GM18868 (cell line): ENCODE measurements around the gene TMEM41B.

Experiments
- ATAC-seq: cut with Tn5 transposase; IDR thresholded peaks from one replicate; pipeline ENCODE4 v1.9.1; 2021; ENCODE audit warnings: mild to moderate bottlenecking, moderate library complexity; ENCODE audit not compliant: unreplicated experiment

TMEM41B gene

DNA sequence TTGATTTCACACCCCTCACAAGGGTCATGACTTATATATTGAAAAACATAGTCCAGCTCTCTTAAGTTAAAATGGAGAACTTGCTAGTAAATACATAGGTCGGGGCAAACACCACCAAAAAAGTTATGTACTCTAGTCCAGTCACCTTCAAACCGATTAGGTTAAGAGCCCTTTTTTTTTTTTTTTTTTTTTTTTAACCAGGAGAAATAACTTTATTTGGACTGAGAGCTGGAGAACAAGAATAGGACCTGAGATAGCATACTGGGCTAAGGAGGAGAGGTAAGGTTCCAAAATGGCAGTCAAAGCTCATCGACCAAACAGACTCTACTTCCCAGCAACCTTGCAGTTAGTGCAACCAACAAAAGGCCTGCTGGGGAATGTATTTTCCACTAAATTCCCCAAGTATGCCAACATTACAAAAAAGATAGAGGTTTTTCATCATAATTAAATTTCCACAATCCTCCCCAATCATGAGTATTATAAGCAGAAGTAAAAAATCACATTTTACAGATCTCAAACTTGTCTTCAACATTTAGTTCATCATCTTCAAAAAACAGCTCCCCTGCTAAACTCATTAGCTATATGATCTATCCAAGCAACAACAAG is 3.8 kb downstream of the TMEM41B start:
- ATAC-seq = no peak

- no peak for ATAC-seq
These were observed 10.2 kb downstream of the TMEM41B start for GRCh38 chr11:9304178-9304577.

DNA sequence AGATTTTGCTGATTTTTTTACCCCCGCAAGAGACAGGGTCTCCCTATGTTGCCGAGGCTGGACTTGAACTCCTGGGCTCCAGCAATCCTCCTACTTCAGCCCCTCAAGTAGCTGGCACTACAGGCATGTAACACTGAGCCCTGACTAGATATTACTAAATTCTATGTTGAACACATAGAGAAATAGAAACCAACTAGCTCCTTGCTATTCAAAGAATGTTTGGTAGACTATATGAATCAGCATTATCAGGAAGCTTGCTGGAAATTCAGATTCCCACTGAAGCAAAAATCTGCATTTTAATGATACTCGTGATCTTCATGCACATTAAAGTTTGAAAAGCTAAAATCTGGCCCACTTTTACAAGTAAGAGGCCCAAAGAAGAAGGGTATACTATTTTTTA is 11.9 kb downstream of the TMEM41B start:
- ATAC-seq = no peak

- ATAC-seq = no peak
These were observed 12.7 kb downstream of the TMEM41B start for GRCh38 chr11:9301720-9302119.

GRCh38 chr11:9293646-9294045 is 20.7 kb downstream of the TMEM41B start:
- no peak for ATAC-seq

- no peak for ATAC-seq
These were observed 28.4 kb downstream of the TMEM41B start for GRCh38 chr11:9285850-9286587.

GRCh38 chr11:9280655-9281301 is 33.6 kb downstream of the TMEM41B start:
- ATAC-seq = peak; percentile 89

GRCh38 chr11:9277176-9277575 is 37.2 kb downstream of the TMEM41B start:
- ATAC-seq = no peak

DNA sequence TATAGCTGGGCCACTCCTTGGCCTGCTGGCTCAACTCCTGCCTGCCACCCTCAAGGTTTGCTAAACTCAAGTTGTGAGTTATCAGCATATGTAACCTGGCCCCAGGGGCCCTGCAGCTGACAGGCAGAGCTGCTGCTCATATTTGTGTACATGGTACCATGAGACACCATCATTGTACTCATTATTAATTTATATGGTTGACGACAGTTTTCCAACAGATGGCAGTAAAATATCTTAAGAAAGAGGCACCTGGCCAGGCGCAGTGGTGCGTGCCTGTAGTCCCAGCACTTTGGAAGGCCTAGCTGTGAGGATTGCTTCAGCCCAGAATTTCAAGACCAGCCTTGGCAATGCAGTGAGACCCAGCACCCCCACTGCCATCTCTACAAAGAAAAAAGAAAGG is 37.8 kb downstream of the TMEM41B start:
- ATAC-seq = no peak

GRCh38 chr11:9274499-9275258 is 39.7 kb downstream of the TMEM41B start:
- no peak for ATAC-seq

- no peak for ATAC-seq
These were observed 40.7 kb downstream of the TMEM41B start for GRCh38 chr11:9273376-9274336.

DNA sequence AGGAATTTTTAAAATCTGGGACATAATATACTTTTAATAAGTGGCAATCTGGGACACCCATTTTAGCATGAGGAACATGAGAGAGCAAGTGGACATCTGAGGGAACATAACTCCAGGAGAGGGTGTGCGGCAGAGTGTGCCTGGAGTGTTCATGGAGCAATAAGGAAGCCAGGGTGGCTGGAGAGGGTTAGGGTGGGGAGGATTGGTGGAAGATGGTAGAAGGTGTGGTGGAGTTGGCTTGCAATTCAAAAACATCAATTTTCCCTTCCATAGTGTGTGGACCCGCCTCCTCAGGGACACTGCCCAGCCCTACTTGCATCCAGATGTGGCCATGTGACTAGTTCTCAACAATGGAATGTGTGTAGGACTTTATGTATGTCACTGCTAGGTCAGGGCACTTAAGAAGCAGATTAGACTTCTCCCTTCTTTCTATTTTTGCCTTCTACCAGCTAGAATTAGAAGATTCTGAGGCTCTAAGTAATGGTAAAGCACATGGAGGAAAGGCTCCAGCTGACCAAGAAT is 44.8 kb downstream of the TMEM41B start:
- ATAC-seq = no peak

DNA sequence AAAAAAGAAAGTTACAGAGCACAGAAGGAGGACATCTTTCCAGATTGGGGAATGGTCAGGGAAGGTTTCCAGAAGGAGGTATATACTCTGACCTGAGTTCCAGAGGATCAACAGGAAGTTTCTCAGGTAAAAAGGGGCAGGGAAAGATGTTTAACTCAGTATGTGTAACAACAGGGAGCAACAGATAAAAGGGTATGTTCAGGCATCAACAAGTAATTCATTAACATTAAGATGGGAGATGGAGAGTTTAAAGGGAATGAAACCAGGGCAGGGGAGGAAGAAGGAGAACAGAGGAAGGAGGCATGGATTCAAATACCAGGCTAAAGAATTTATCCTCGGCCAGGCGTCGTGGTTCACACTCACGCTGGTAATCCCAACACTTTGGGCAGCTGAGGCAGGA is 46.7 kb downstream of the TMEM41B start:
- ATAC-seq = no peak

- no peak for ATAC-seq
These were observed 47.5 kb downstream of the TMEM41B start for GRCh38 chr11:9266926-9267325.

DNA sequence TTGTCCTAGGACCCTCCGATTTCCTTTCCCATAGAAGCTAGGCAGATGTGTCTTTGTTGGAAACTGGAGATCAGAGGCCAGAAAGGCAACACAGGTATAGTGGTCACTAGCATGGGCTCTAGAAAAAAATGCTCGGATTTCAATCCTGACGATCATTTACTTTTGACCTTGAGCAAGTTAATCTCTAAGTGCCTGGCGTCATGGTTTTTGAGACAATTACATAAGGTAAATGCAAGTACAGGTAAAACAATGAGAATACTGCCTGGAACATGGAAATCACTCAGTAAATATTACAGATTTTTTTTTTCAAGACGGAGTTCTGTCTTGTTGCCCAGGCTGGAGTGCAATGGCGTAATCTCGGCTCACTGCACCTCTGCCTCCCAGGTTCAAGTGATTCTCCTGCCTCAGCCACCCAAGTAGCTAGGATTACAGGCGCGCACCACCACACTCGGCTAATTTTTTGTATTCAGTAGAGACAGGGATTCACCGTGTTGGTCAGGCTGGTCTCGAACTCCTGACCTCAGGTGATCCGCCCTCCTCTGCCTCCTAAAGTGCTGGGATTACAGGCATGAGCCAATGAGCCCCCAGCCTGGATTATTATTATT is 48.2 kb downstream of the TMEM41B start:
- no peak for ATAC-seq

DNA sequence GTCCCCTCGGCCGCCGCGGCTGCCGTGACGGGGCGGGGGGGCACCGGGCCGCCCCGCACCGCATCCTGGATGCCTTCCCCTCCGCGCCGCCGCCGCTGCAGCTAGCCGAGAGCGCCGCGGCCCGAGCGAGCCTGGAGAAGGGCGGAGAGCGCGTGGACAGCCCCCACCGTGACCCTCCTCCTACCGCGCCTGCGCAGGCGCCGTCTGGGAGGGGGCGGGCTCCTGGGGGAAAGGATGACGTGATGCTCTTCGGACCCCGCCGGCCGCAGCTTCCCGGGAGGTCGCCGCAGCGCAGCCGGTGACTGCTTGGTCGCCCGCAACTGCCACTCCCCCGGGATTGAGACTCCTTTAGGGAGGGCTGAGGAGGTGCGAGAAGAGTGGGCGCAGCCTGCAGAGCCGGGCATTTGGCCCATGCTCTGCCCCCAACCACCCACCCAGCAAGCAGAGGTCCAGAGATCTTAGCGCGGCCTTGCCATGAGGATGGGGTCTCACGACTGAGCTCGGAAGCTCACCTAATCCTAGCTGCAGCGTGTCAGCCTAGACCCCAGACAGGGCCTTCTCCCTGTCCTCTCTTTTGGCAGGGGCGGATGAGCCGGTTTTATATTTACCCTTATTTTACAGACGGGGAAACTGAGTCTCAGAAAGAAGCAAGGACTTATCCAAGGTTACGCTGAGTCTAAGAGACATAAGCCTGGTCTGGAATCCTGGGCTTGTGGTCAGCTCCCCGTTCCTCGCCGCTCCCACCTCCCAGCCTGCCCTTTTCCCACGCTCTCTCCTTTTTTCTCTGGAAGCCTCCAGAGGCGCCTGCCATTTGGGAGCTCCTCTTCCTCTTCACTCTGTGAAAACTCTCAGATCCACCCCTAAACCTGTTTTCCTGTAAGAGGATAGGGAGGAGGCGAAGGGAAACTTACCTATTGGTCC is 48.9 kb downstream of the TMEM41B start, which contains the start of gene DENND5A:
DENND5A (minus strand) TSS at position 140 of the 921 bp plus-strand sequence. CDS start 281 bp downstream, outside the sequence.
- ATAC-seq = peak; percentile 59

DNA sequence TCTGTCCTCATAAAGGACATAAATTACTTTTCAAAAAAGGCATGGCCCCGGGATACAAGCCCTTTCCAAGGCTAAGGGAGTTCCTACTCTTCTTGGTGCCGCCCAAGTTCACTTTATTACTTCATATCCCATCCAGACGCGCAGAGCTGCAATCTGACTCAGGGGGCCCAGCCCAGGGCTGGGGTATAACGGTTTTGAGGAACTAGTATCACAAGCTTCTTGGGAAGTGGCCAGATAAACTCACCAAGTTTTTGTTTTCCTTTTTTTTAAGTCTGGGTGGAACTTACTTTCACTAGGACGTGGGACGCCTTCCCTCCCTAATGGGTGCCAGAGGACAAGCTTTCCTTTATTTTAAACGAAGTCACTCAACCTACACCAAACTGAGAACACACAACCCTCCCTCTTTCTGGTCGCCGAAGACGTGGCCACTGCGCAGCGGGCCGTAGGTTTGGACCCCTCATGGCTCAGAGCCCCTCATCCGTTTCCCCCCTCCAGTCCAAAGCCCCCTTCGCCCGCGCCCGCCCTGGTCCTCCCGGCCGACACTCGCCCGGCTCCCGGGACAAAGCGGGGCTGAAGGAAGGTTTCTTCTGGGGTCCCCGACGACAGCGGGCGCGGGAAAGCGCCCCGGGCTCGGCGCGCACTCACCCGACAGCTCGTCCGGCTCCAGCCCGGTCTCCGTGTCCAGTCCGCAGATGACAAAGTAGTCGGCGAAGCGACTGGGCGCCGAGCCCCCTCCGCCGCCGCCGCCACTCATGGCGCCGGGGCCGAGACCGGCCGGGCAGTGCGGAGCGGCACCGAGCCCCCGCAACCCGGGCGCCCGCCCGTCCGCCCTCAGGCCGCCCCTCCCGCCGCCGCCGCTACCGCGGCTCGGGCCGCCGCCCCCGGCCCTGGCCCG is 49.8 kb downstream of the TMEM41B start:
- ATAC-seq = peak; percentile 9
